HL-60 (cell line): ENCODE measurements around the gene CRTC1.

Experiments
- DNase-seq, 2 experiments: peaks; one replicate each; pipeline ENCODE4 v3.0.0-alpha.2; 2010 to 2020; ENCODE audit warnings: low read depth in 1 of 2, low spot score in 1 of 2
- H3K27ac ChIP-seq: fragments of 250-450 bp; sonication (Bioruptor Pico); replicated peaks from 2 replicates; pipeline ENCODE4 v1.5.1; 2020; ENCODE audit warnings: mild to moderate bottlenecking, moderate library complexity
- H3K27me3 ChIP-seq: fragments of 250-450 bp; sonication (Bioruptor Pico); 2 replicates; pipeline ENCODE4 v1.5.1; 2021; ENCODE audit warnings: mild to moderate bottlenecking, moderate library complexity; ENCODE audit not compliant: insufficient read depth, poor library complexity, severe bottlenecking
- H3K4me3 ChIP-seq: replicated peaks from 2 replicates; pipeline ENCODE4 v1.5.1; 2011; ENCODE audit warnings: mild to moderate bottlenecking, control low read depth, low read length; ENCODE audit not compliant: insufficient read depth
- CTCF ChIP-seq: IDR thresholded peaks from one replicate; pipeline ENCODE4 v1.5.1; 2011; ENCODE audit warnings: low read length, control low read depth, inconsistent platforms; ENCODE audit not compliant: insufficient read depth
- GABPA ChIP-seq: IDR thresholded peaks from 2 replicates; pipeline ENCODE4 v1.6.1; 2012; ENCODE audit warnings: low read depth
- POLR2AphosphoS5 ChIP-seq: IDR thresholded peaks from 2 replicates; pipeline ENCODE4 v1.6.1; 2012; ENCODE audit warnings: low read depth
- REST ChIP-seq: IDR thresholded peaks from 2 replicates; pipeline ENCODE4 v1.6.1; 2012; ENCODE audit warnings: low read depth; ENCODE audit not compliant: insufficient replicate concordance
- SPI1 ChIP-seq: IDR thresholded peaks from 2 replicates; pipeline ENCODE4 v1.6.1; 2012; ENCODE audit warnings: low read depth, mild to moderate bottlenecking, borderline replicate concordance

Gene CRTC1

DNA sequence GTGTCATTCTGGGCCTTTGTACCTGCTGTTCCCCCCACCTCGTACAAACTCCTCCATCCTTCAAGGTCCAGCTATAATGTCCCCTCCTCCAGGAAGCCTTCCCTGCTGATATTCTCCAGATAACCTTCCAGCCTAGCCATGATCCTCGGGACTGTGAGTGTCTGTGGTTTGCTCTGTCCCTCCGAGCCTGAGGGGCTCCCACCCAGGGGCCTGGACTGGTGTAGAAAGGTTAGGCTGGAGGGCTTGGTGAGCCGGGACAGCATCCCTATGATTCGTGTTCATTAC is 110.5 kb downstream of the CRTC1 start:
- Histone ChIP-seq H3K4me3 (no peak overlapping the region), H3K27me3 (peaks cover 61% of the 10 kb centered on the region), H3K27ac (no peak overlapping the region)
- DNase-seq = no peak
- TF ChIP-seq REST (no peak), POLR2AphosphoS5 (no peak), GABPA (no peak), SPI1 (no peak), CTCF (no peak)

DNA sequence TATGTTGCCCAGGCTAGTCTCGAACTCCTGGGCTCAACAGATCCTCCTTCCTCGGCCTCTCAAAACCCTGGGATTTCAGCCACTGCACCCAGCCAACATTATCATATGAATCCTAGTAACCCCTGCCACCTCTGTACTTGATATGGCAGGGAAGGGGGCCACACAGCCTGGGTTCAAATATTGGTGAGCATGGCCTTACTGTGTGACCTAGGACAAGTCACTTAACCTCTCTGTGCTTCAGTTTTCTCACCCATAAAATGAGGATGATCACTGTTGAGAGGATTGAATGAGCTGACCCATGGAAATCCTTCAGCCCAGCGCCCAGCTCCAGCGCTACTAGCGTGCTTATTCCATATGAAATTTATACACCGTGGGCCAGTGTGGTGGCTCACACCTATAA is 111.2 kb downstream of the CRTC1 start:
- Histone ChIP-seq H3K27ac (no peak overlapping the region), H3K4me3 (no peak overlapping the region), H3K27me3 (peaks cover 54% of the 10 kb centered on the region)
- no peak for TF ChIP-seq REST
- no peak for TF ChIP-seq CTCF
- no peak for TF ChIP-seq SPI1
- no peak for TF ChIP-seq GABPA
- TF ChIP-seq POLR2AphosphoS5 = no peak
- no peak for DNase-seq

DNA sequence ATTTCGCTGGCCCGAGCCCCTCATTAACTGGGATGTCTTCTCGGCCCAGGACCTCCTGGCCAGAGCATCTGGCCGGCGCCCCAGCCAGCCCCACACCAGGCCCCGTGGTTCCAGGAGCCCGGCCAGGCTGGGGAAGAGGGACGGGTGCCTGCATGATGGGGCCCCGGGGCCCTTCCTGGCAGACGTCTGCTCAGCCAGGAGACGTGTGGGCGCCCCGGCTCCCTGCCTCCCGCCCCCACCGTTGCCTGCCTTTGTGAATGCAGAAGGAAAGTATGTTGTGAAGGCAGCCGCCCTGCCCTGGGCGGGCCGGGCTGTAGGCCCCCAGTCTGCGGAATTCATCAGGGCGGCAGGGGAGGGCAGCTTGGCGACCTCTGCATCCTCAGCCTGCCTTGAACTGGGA is 112.1 kb downstream of the CRTC1 start:
- Histone ChIP-seq H3K27me3 (peaks cover 49% of the 10 kb centered on the region), H3K27ac (no peak overlapping the region), H3K4me3 (no peak overlapping the region)
- DNase-seq = no peak
- TF ChIP-seq SPI1 (no peak), CTCF (no peak), REST (no peak), POLR2AphosphoS5 (no peak), GABPA (no peak)
